ENCODE measurements around the gene CTNNBL1. TPM values are rescaled to one million over a fixed set of nuclear protein-coding genes. Genes with fewer than 3 reads are reported as not detected.

CTNNBL1 gene
- total RNA-seq, 1 experiment from 2014 or later = 64.4 TPM

- TF ChIP-seq TP53 (CRISPR knock-in tag; IDR thresholded peaks at IDR 0.05) = no peak
- TF ChIP-seq NR3C1 (CRISPR knock-in tag; conservative IDR thresholded peaks at IDR 0.05; ENCODE audit: low read depth) = no peak
- TF ChIP-seq STAT6 (CRISPR knock-in tag; conservative IDR thresholded peaks at IDR 0.05; ENCODE audit: low read depth) = no peak
- TF ChIP-seq ZNF532 (CRISPR knock-in tag; IDR thresholded peaks at IDR 0.05; ENCODE audit: borderline replicate concordance) = no peak
- no peak for TF ChIP-seq TEAD4 (CRISPR knock-in tag; IDR thresholded peaks at IDR 0.05)
- no peak for TF ChIP-seq IRF2 (CRISPR knock-in tag; IDR thresholded peaks at IDR 0.05; ENCODE audit: borderline replicate concordance, low read depth)
These were observed 23.5 kb upstream of the CTNNBL1 start (continued) for GRCh38 chr20:37670351-37670791.

- H3K27me3 Mint-ChIP-seq (ENCODE audit: low read depth) = no peaks in the 10 kb centered on the region
- no peak for TF ChIP-seq FOXP1 (CRISPR knock-in tag; IDR thresholded peaks at IDR 0.05; ENCODE audit: borderline replicate concordance)
- TF ChIP-seq KAT7 (CRISPR knock-in tag; IDR thresholded peaks at IDR 0.05; ENCODE audit: borderline replicate concordance) = no peak
- TF ChIP-seq ZNF416 (CRISPR knock-in tag; IDR thresholded peaks at IDR 0.05) = no peak
- H3K36me3 Mint-ChIP-seq = no peaks in the 10 kb centered on the region
- peaks cover 17% of the 10 kb centered on the region for H3K4me1 Mint-ChIP-seq
- H3K4me3 Mint-ChIP-seq = no peak overlapping the region
- CTCF ChIA-PET = interaction anchor here (1.2 to 1.4 kb wide), 2 partner anchors 11 to 86 kb away, joined by 3 to 5 read pairs; no protein-coding TSS in a partner anchor
- no peak for DNase-seq (ENCODE audit: low spot score)
- H3K27ac Mint-ChIP-seq = no peak overlapping the region
- ATAC-seq = no peak
- POLR2A ChIA-PET = no interaction called here
- no peaks in the 10 kb centered on the region for H3K9me3 Mint-ChIP-seq
These were observed 21.7 kb upstream of the CTNNBL1 start for GRCh38 chr20:37672143-37672542.

GRCh38 chr20:37673444-37673843, 20.4 kb upstream of the CTNNBL1 start:
- Mint-ChIP-seq H3K4me1 (peaks cover 17% of the 10 kb centered on the region), H3K27ac (no peak overlapping the region), H3K27me3 (ENCODE audit: low read depth) (peaks cover 5% of the 10 kb centered on the region; the same call in 1 of the 2 replicates), H3K4me3 (no peak overlapping the region), H3K36me3 (no peaks in the 10 kb centered on the region), H3K9me3 (no peaks in the 10 kb centered on the region)
- POLR2A ChIA-PET = no interaction called here
- TF ChIP-seq ZNF138 (CRISPR knock-in tag; conservative IDR thresholded peaks at IDR 0.05) = no peak
- DNase-seq (ENCODE audit: low spot score) = no peak
- no peak for ATAC-seq
- CTCF ChIA-PET = no interaction called here

GRCh38 chr20:37676440-37676839, 17.4 kb upstream of the CTNNBL1 start:
- peaks cover 5% of the 10 kb centered on the region; the same call in 1 of the 2 replicates for H3K27me3 Mint-ChIP-seq (ENCODE audit: low read depth)
- ATAC-seq = no peak
- ChIA-PET CTCF (no interaction called here), POLR2A (no interaction called here)
- no peak overlapping the region for H3K4me3 Mint-ChIP-seq
- H3K27ac Mint-ChIP-seq = no peak overlapping the region
- DNase-seq (ENCODE audit: low spot score) = no peak
- no peaks in the 10 kb centered on the region for H3K9me3 Mint-ChIP-seq
- 0 out of 2 replicates have a peak, but pooled peaks cover 2% of the 10 kb centered on the region for H3K4me1 Mint-ChIP-seq
- H3K36me3 Mint-ChIP-seq = no peaks in the 10 kb centered on the region
- TF ChIP-seq AFF4 (CRISPR knock-in tag; IDR thresholded peaks at IDR 0.05; ENCODE audit: borderline replicate concordance) (no peak), ERG (CRISPR knock-in tag; IDR thresholded peaks at IDR 0.05) (no peak), ESRRA (CRISPR knock-in tag; IDR thresholded peaks at IDR 0.05; ENCODE audit: borderline replicate concordance) (no peak), SP1 (CRISPR knock-in tag; conservative IDR thresholded peaks at IDR 0.05) (no peak), NR3C1 (CRISPR knock-in tag; conservative IDR thresholded peaks at IDR 0.05; ENCODE audit: low read depth) (no peak), HMGXB4 (CRISPR knock-in tag; IDR thresholded peaks at IDR 0.05) (no peak), JAZF1 (CRISPR knock-in tag; IDR thresholded peaks at IDR 0.05) (no peak), ZNF423 (CRISPR knock-in tag; IDR thresholded peaks at IDR 0.05) (no peak)
